Esophagus squamous epithelium (tissue), 5 donors: ENCODE data around the gene TSPAN14. TPM values are rescaled to one million over a fixed set of nuclear protein-coding genes. Genes with fewer than 3 reads are reported as not detected.

Source experiments
- DNase-seq: peaks from one replicate; lab custom pipeline; 2025; lab: John Stamatoyannopoulos, UW
- H3K27ac ChIP-seq, 4 donors: fragments of 200-600 bp; sonication (generic); one replicate each; pipeline ENCODE4 v1.5.1; 2016 to 2019; ENCODE audit warnings: mild to moderate bottlenecking in 1 of 4
- H3K27me3 ChIP-seq, 4 donors: fragments of 200-600 bp; sonication (generic); 1 replicate in 3 of 4; 2 replicates in 1 of 4; pipeline versions ENCODE4 v1.5.1 to v1.6.0; 2017 to 2021; ENCODE audit warnings: antibody characterized with exemption in 1 of 4
- H3K36me3 ChIP-seq, 3 donors: fragments of 200-600 bp; sonication (generic); one replicate each; pipeline ENCODE4 v1.5.1; 2016 to 2019
- H3K4me1 ChIP-seq, 3 donors: fragments of 200-600 bp; sonication (generic); one replicate each; pipeline ENCODE4 v1.5.1; 2017 to 2019
- H3K4me3 ChIP-seq, 4 donors: fragments of 200-600 bp; sonication (generic); 1 replicate in 3 of 4; 2 replicates in 1 of 4; pipeline ENCODE4 v1.5.1; 2016 to 2019; ENCODE audit warnings: mild to moderate bottlenecking in 2 of 4, moderate library complexity in 1 of 4
- H3K9me3 ChIP-seq, 3 donors: fragments of 200-600 bp; sonication (generic); one replicate each; pipeline ENCODE4 v1.5.1; 2016 to 2019
- POLR2A ChIP-seq, 4 donors: fragments of 450-650 bp; IDR thresholded peaks; one replicate each; pipeline ENCODE4 v1.6.1; 2017; ENCODE audit warnings: antibody characterized with exemption in 4 of 4, mild to moderate bottlenecking in 4 of 4, moderate library complexity in 3 of 4
- whole genome bisulfite sequencing, 2 donors: methylation state at CpG; one replicate each; pipeline ENCODE4 v1.1.5; 2018; 5-methylcytosine and 5-hydroxymethylcytosine counted together
- intact Hi-C: fragments of 100-400 bp; cut with DNase I; formaldehyde crosslinking; loops from one replicate; pipeline ENCODE4 v1.15.0; 2022
- total RNA-seq, 4 donors: library from RNA; depleted of rRNA; stranded (reverse); fragments of >200 nt; gene quantifications; one replicate each; pipeline ENCODE4 v1.1.0, GENCODE V29; 2016
- TF ChIP-seq, protein P1 (sequence below), 6 experiments: fragments of 450-650 bp in 4 of 6; fragments of 200-600 bp in 2 of 6; sonication (generic) in 2 of 6; IDR thresholded peaks; one replicate each; pipeline ENCODE4 v1.5.1; 2016 to 2019; ENCODE audit warnings: antibody characterized with exemption in 6 of 6, mild to moderate bottlenecking in 4 of 6, moderate library complexity in 4 of 6
- donor health status: DM: yes; HTN: yes; CAD: no.

Gene TSPAN14
- total RNA-seq, 4 donors from 2014 or later: 66.4 to 118 (median 89.8) TPM

DNA sequence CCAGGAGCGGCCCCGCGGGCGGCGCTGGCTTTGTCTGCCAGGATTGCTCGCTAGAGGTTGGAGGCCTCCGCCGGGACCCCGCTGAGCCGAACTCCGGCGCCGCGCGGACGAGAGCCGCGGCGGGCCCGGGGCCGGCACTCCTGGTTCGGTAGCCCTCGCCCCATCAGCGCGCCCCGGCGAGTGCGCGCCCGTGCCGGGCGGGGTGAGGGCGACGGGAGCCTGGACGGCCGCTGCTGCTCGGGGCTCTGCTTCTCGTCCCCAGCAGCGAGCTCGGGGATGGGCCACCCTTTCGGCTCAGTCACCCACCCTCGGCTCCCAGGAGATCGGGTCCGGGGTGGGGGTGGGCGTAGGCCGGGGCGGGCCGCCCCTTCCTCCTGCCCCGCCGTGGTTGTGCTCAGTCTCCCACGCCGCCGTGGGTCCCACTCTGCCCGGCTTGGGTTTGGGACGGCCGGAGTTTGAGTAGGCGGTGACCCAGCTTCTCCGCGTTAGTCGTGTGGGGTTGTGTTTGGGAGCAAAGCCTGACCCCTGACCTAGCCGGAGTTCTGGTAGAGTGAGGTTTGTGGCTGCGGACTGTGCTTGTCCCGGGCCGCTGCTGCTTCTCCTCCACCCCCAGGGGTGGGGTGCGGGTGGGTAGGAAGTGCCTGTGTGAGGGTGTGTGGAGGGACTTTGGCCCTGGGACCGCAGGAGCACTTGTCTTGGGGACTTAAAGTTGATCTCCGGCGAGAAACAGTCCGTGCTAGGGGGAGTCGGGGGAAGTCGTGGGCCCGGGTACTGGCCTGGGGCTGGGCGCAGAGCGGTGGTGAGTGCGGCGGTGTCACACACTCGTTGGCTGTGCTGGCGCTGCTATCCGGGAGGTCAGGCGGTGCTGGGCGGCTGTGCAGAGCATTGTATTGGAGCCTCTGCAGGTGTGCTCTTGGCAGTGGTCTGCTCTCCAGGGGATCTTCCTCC, 677 bp downstream of the TSPAN14 start:
- 0% methylated on average over 2 to 19 of the region's 81 CpGs for WGBS, 2 donors
- TF ChIP-seq POLR2A (IDR thresholded peaks at IDR 0.05): no peak
- TF ChIP-seq, protein P1, sequence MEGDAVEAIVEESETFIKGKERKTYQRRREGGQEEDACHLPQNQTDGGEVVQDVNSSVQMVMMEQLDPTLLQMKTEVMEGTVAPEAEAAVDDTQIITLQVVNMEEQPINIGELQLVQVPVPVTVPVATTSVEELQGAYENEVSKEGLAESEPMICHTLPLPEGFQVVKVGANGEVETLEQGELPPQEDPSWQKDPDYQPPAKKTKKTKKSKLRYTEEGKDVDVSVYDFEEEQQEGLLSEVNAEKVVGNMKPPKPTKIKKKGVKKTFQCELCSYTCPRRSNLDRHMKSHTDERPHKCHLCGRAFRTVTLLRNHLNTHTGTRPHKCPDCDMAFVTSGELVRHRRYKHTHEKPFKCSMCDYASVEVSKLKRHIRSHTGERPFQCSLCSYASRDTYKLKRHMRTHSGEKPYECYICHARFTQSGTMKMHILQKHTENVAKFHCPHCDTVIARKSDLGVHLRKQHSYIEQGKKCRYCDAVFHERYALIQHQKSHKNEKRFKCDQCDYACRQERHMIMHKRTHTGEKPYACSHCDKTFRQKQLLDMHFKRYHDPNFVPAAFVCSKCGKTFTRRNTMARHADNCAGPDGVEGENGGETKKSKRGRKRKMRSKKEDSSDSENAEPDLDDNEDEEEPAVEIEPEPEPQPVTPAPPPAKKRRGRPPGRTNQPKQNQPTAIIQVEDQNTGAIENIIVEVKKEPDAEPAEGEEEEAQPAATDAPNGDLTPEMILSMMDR (IDR thresholded peaks at IDR 0.05): peak in 1 of 6 experiments; percentile 5
- Histone ChIP-seq H3K27ac (peak overlapping the region; percentile 96 to 100 (median 99)), H3K9me3 (no peaks in the 10 kb centered on the region), H3K36me3 (peaks cover 0 to 7% (median 0%) of the 10 kb centered on the region in 3 donors), H3K4me1 (peaks cover 48 to 63% (median 53%) of the 10 kb centered on the region in 3 donors), H3K27me3 (no peaks in the 10 kb centered on the region), H3K4me3 (peak overlapping the region; percentile 84 to 100 (median 100))
- intact Hi-C loops: loop anchor here (5.0 kb wide), 1 partner anchor 48 kb away; no protein-coding TSS in a partner anchor
- DNase-seq: no peak

DNA sequence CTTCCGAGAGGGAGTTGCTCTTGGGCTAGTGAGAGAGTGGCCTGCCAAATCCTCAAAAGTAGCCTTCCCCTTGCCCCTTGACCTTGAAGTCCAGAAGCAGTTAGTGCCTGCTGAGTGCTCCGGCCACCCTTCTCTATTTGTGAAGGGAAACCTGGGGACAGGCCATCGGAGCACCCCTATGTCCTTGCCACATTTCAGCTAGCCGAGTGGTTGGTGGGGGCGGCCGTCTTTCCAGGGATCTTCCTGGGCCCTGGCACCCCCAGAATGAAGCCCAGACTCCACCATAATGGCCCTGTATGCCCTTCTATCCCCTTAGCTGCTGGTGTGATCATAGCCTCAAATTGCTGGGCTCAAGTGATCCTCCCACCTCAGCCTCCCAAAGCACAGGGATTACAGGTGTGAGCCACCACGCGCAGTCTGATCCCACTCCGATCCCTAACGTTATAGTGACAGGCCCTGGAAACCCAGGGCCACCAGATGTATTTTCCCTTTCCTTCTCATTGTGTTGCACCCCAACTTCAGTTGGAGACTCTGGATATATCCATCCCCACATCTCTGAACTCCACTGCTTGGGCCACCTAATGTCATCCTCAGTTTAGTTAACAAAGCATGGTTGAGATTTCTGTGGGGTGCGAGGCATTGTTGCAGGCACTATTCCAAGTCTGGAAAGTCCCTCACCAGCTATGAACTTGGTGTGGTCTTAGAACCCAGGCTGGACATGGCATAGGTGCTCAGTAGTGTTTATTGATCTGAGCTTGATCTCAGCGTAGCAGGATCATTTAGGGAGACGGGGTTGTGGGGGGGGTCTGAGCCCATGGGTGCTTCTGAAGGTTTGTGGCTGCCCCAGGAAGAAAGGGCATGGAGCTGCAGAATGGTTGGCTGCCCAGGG, 1.6 kb downstream of the TSPAN14 start:
- TF ChIP-seq POLR2A (IDR thresholded peaks at IDR 0.05): no peak
- TF ChIP-seq, protein P1 (IDR thresholded peaks at IDR 0.05): no peak
- H3K4me3 ChIP-seq: peak overlapping the region; percentile 84 to 100 (median 100)
- H3K4me1 ChIP-seq: peaks cover 57 to 72% (median 62%) of the 10 kb centered on the region in 3 donors
- H3K27me3 ChIP-seq: no peaks in the 10 kb centered on the region
- peak overlapping the region; percentile 96 to 100 (median 99) for H3K27ac ChIP-seq
- intact Hi-C loops: no loop called here
- WGBS, 2 donors: 42 to 78% methylated on average over 5 to 9 of the region's 13 CpGs
- H3K36me3 ChIP-seq: peaks cover 0 to 7% (median 0%) of the 10 kb centered on the region in 3 donors
- DNase-seq: no peak
- H3K9me3 ChIP-seq: no peaks in the 10 kb centered on the region

DNA sequence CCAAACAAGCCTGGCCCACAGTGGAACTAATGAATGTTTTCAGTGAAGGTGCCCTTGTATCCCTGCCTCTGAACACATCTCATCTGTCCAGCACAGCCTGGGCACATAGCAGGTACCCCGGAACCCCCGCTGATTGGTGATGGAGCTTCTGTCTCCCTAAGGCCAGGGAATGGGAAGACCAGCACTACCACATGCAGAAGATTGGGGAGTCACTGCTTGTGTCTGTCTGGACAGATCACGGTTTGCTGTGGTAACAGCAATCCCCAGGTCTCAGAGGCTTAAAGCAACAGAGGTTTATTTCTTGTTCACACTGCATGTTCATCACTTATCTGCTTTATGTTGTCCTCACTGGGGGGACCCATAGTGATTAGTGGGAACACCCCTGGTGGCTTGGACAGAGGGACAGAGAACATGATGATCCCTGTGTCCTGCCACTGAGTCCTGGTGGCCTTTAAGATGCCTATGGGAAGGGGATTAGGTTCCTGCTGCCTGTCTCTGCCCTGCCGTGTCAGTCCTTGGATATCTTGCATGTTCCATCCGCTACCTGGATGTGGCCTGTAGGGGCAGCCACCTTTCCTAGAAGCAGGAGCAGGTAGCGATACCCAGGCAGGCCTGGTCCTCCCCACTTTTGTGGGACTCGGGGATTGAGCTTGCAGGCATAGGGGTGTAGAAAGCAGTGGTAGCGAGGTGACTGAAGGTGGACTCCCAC, 3.6 kb downstream of the TSPAN14 start:
- TF ChIP-seq, protein P1 (IDR thresholded peaks at IDR 0.05): peak in 2 of 6 experiments; percentile 34 to 51
- no peak for TF ChIP-seq POLR2A (IDR thresholded peaks at IDR 0.05)
- DNase-seq: no peak
- Histone ChIP-seq H3K4me1 (peaks cover 76 to 87% (median 77%) of the 10 kb centered on the region in 3 donors), H3K4me3 (peak overlapping the region in 3 of 4 donors; percentile 18 to 100 (median 38)), H3K27ac (peak overlapping the region; percentile 92 to 100 (median 98)), H3K36me3 (peaks cover 0 to 7% (median 0%) of the 10 kb centered on the region in 3 donors), H3K27me3 (no peaks in the 10 kb centered on the region), H3K9me3 (no peaks in the 10 kb centered on the region)
- intact Hi-C loops: no loop called here
- 27 to 32% methylated on average over 2 to 5 of the region's 8 CpGs for WGBS, 2 donors

DNA sequence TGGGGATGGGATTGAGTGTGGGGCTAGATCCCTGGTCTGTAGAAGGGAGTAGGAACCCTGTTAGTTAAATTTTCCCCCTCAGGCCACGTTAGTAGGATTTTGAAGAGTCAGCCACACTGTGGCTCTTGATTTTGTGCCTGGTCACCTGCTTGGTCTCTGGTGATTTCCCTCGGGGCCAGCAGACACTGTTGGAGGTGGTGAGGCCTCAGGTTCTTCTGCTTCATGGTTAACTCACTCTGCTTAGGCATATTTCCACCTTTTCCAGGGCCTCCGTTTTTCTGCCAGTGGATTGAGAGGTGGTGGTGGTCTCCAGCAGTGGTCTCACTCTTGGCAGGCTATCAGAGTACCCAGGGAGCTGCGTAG, 4.1 kb downstream of the TSPAN14 start:
- Histone ChIP-seq H3K27me3 (no peaks in the 10 kb centered on the region), H3K4me3 (peak overlapping the region in 3 of 4 donors; percentile 18 to 100 (median 38)), H3K27ac (peak overlapping the region; percentile 92 to 100 (median 98)), H3K36me3 (peaks cover 0 to 7% (median 0%) of the 10 kb centered on the region in 3 donors), H3K9me3 (no peaks in the 10 kb centered on the region), H3K4me1 (peaks cover 78 to 87% (median 80%) of the 10 kb centered on the region in 3 donors)
- TF ChIP-seq POLR2A (IDR thresholded peaks at IDR 0.05): no peak
- TF ChIP-seq, protein P1 (IDR thresholded peaks at IDR 0.05): no peak
- DNase-seq: no peak
- intact Hi-C loops: no loop called here
- 56% methylated on average over 2 to 3 of the region's 4 CpGs for WGBS, 2 donors
